ENCODE measurements around the gene DBF4B. TPM values are rescaled to one million over a fixed set of nuclear protein-coding genes. Genes with fewer than 3 reads are reported as not detected.

DBF4B gene
- total RNA-seq, 1 donor from 2014 or later = 2.6 TPM

GRCh38 chr17:44758414-44759085, 50.1 kb downstream of the DBF4B start, which contains the start of gene ADAM11:
Gene ADAM11, plus strand, starts transcription at chr17:44758988. Its CDS starts 212 bp downstream, at chr17:44759200.
- Histone ChIP-seq H3K4me1 (ENCODE audit: control insufficient read depth in 3 of 3, insufficient read depth in 3 of 3, low read length in 3 of 3) (peaks cover 0 to 6% (median 5%) of the 10 kb centered on the region in 3 donors), H3K9ac (ENCODE audit: low read depth in 1 of 3, low read length in 3 of 3) (no peak within 1 kb of the TSS), H3K27me3 (ENCODE audit: control insufficient read depth in 3 of 3, insufficient read depth in 3 of 3, low read length in 3 of 3) (peaks cover 33 to 41% (median 39%) of the 10 kb centered on the region in 3 donors), H3K9me3 (ENCODE audit: control insufficient read depth in 3 of 3, low read length in 3 of 3) (no peaks in the 10 kb centered on the region), H3K4me3 (ENCODE audit: low read length in 3 of 3) (peak within 1 kb of the TSS in 1 of 3 donors; percentile 36), H3K36me3 (ENCODE audit: control insufficient read depth in 3 of 3, insufficient read depth in 3 of 3, low read length in 3 of 3) (no peaks in the 10 kb centered on the region), H3K27ac (ENCODE audit: low read depth, low read length) (no peak within 1 kb of the TSS)

- Histone ChIP-seq H3K9ac (ENCODE audit: low read depth in 1 of 3, low read length in 3 of 3) (no peak overlapping the region), H3K4me3 (ENCODE audit: low read length in 3 of 3) (peak overlapping the region in 1 of 3 donors; percentile 36), H3K36me3 (ENCODE audit: control insufficient read depth in 3 of 3, insufficient read depth in 3 of 3, low read length in 3 of 3) (no peaks in the 10 kb centered on the region), H3K9me3 (ENCODE audit: control insufficient read depth in 3 of 3, low read length in 3 of 3) (no peaks in the 10 kb centered on the region), H3K27me3 (ENCODE audit: control insufficient read depth in 3 of 3, insufficient read depth in 3 of 3, low read length in 3 of 3) (peaks cover 31 to 39% (median 37%) of the 10 kb centered on the region in 3 donors), H3K27ac (ENCODE audit: low read depth, low read length) (no peak overlapping the region), H3K4me1 (ENCODE audit: control insufficient read depth in 3 of 3, insufficient read depth in 3 of 3, low read length in 3 of 3) (peaks cover 0 to 6% (median 5%) of the 10 kb centered on the region in 3 donors)
Observed at GRCh38 chr17:44759086-44759915, 50.8 kb downstream of the DBF4B start.

- no peak overlapping the region for H3K4me3 ChIP-seq (ENCODE audit: low read length in 3 of 3)
- H3K36me3 ChIP-seq (ENCODE audit: control insufficient read depth in 3 of 3, insufficient read depth in 3 of 3, low read length in 3 of 3) = no peaks in the 10 kb centered on the region
- peaks cover 31 to 39% (median 37%) of the 10 kb centered on the region in 3 donors for H3K27me3 ChIP-seq (ENCODE audit: control insufficient read depth in 3 of 3, insufficient read depth in 3 of 3, low read length in 3 of 3)
- H3K4me1 ChIP-seq (ENCODE audit: control insufficient read depth in 3 of 3, insufficient read depth in 3 of 3, low read length in 3 of 3) = peaks cover 0 to 6% (median 5%) of the 10 kb centered on the region in 3 donors
- H3K9ac ChIP-seq (ENCODE audit: low read depth in 1 of 3, low read length in 3 of 3) = no peak overlapping the region
- H3K27ac ChIP-seq (ENCODE audit: low read depth, low read length) = no peak overlapping the region
- H3K9me3 ChIP-seq (ENCODE audit: control insufficient read depth in 3 of 3, low read length in 3 of 3) = no peaks in the 10 kb centered on the region
Observed at GRCh38 chr17:44759916-44760243, 51.4 kb downstream of the DBF4B start.

- Histone ChIP-seq H3K27ac (ENCODE audit: low read depth, low read length) (no peak overlapping the region), H3K9ac (ENCODE audit: low read depth in 1 of 3, low read length in 3 of 3) (no peak overlapping the region), H3K9me3 (ENCODE audit: control insufficient read depth in 3 of 3, low read length in 3 of 3) (no peaks in the 10 kb centered on the region), H3K4me3 (ENCODE audit: low read length in 3 of 3) (no peak overlapping the region), H3K36me3 (ENCODE audit: control insufficient read depth in 3 of 3, insufficient read depth in 3 of 3, low read length in 3 of 3) (no peaks in the 10 kb centered on the region), H3K4me1 (ENCODE audit: control insufficient read depth in 3 of 3, insufficient read depth in 3 of 3, low read length in 3 of 3) (peaks cover 0 to 6% (median 5%) of the 10 kb centered on the region in 3 donors), H3K27me3 (ENCODE audit: control insufficient read depth in 3 of 3, insufficient read depth in 3 of 3, low read length in 3 of 3) (peaks cover 31 to 39% (median 37%) of the 10 kb centered on the region in 3 donors)
Observed at GRCh38 chr17:44760474-44761308, 52.2 kb downstream of the DBF4B start.

GRCh38 chr17:44761932-44762810, 53.7 kb downstream of the DBF4B start:
- Histone ChIP-seq H3K27ac (ENCODE audit: low read depth, low read length) (no peak overlapping the region), H3K9me3 (ENCODE audit: control insufficient read depth in 3 of 3, low read length in 3 of 3) (no peaks in the 10 kb centered on the region), H3K4me3 (ENCODE audit: low read length in 3 of 3) (no peak overlapping the region), H3K9ac (ENCODE audit: low read depth in 1 of 3, low read length in 3 of 3) (no peak overlapping the region), H3K27me3 (ENCODE audit: control insufficient read depth in 3 of 3, insufficient read depth in 3 of 3, low read length in 3 of 3) (peaks cover 28 to 38% (median 38%) of the 10 kb centered on the region in 3 donors), H3K36me3 (ENCODE audit: control insufficient read depth in 3 of 3, insufficient read depth in 3 of 3, low read length in 3 of 3) (no peaks in the 10 kb centered on the region), H3K4me1 (ENCODE audit: control insufficient read depth in 3 of 3, insufficient read depth in 3 of 3, low read length in 3 of 3) (peaks cover 0 to 8% (median 5%) of the 10 kb centered on the region in 3 donors)

GRCh38 chr17:44763170-44763569, 54.7 kb downstream of the DBF4B start:
- no peak overlapping the region for H3K27ac ChIP-seq (ENCODE audit: low read depth, low read length)
- no peaks in the 10 kb centered on the region for H3K36me3 ChIP-seq (ENCODE audit: control insufficient read depth in 3 of 3, insufficient read depth in 3 of 3, low read length in 3 of 3)
- peaks cover 0 to 8% (median 5%) of the 10 kb centered on the region in 3 donors for H3K4me1 ChIP-seq (ENCODE audit: control insufficient read depth in 3 of 3, insufficient read depth in 3 of 3, low read length in 3 of 3)
- H3K9me3 ChIP-seq (ENCODE audit: control insufficient read depth in 3 of 3, low read length in 3 of 3) = no peaks in the 10 kb centered on the region
- no peak overlapping the region for H3K9ac ChIP-seq (ENCODE audit: low read depth in 1 of 3, low read length in 3 of 3)
- H3K4me3 ChIP-seq (ENCODE audit: low read length in 3 of 3) = no peak overlapping the region
- peaks cover 19 to 28% (median 28%) of the 10 kb centered on the region in 3 donors for H3K27me3 ChIP-seq (ENCODE audit: control insufficient read depth in 3 of 3, insufficient read depth in 3 of 3, low read length in 3 of 3)

- Histone ChIP-seq H3K4me1 (ENCODE audit: control insufficient read depth in 3 of 3, insufficient read depth in 3 of 3, low read length in 3 of 3) (peaks cover 0 to 2% (median 0%) of the 10 kb centered on the region in 3 donors), H3K4me3 (ENCODE audit: low read length in 3 of 3) (no peak overlapping the region), H3K9ac (ENCODE audit: low read depth in 1 of 3, low read length in 3 of 3) (no peak overlapping the region), H3K36me3 (ENCODE audit: control insufficient read depth in 3 of 3, insufficient read depth in 3 of 3, low read length in 3 of 3) (no peaks in the 10 kb centered on the region), H3K27me3 (ENCODE audit: control insufficient read depth in 3 of 3, insufficient read depth in 3 of 3, low read length in 3 of 3) (peaks cover 6 to 11% (median 9%) of the 10 kb centered on the region in 3 donors), H3K9me3 (ENCODE audit: control insufficient read depth in 3 of 3, low read length in 3 of 3) (no peaks in the 10 kb centered on the region), H3K27ac (ENCODE audit: low read depth, low read length) (no peak overlapping the region)
Observed at GRCh38 chr17:44765965-44766364, 57.5 kb downstream of the DBF4B start.

- H3K27ac ChIP-seq (ENCODE audit: low read depth, low read length) = no peak overlapping the region
- H3K9ac ChIP-seq (ENCODE audit: low read depth in 1 of 3, low read length in 3 of 3) = no peak overlapping the region
- H3K9me3 ChIP-seq (ENCODE audit: control insufficient read depth in 3 of 3, low read length in 3 of 3) = no peaks in the 10 kb centered on the region
- peaks cover 0 to 2% (median 0%) of the 10 kb centered on the region in 3 donors for H3K4me1 ChIP-seq (ENCODE audit: control insufficient read depth in 3 of 3, insufficient read depth in 3 of 3, low read length in 3 of 3)
- H3K27me3 ChIP-seq (ENCODE audit: control insufficient read depth in 3 of 3, insufficient read depth in 3 of 3, low read length in 3 of 3) = peaks cover under 1 to 8% (median 4%) of the 10 kb centered on the region in 3 donors
- H3K4me3 ChIP-seq (ENCODE audit: low read length in 3 of 3) = no peak overlapping the region
- no peaks in the 10 kb centered on the region for H3K36me3 ChIP-seq (ENCODE audit: control insufficient read depth in 3 of 3, insufficient read depth in 3 of 3, low read length in 3 of 3)
Observed at GRCh38 chr17:44766409-44767038, 58.1 kb downstream of the DBF4B start.
